GM18909 (cell line): ENCODE results near the gene SEPTIN11.
A peak's percentile ranks its signal among the peaks of the same experiment; 100 is the strongest.

Experiments
- ATAC-seq: cut with Tn5 transposase; IDR thresholded peaks from one replicate; pipeline ENCODE4 v1.9.1; 2021; ENCODE audit warnings: mild to moderate bottlenecking; ENCODE audit not compliant: unreplicated experiment, poor library complexity

SEPTIN11 gene

GRCh38 chr4:76949276-76950051, at the start of gene SEPTIN11:
TSS of gene SEPTIN11 (plus strand) at chr4:76949752. CDS start at chr4:76949904, 152 bp downstream.
- ATAC-seq, result peak; percentile 72

DNA sequence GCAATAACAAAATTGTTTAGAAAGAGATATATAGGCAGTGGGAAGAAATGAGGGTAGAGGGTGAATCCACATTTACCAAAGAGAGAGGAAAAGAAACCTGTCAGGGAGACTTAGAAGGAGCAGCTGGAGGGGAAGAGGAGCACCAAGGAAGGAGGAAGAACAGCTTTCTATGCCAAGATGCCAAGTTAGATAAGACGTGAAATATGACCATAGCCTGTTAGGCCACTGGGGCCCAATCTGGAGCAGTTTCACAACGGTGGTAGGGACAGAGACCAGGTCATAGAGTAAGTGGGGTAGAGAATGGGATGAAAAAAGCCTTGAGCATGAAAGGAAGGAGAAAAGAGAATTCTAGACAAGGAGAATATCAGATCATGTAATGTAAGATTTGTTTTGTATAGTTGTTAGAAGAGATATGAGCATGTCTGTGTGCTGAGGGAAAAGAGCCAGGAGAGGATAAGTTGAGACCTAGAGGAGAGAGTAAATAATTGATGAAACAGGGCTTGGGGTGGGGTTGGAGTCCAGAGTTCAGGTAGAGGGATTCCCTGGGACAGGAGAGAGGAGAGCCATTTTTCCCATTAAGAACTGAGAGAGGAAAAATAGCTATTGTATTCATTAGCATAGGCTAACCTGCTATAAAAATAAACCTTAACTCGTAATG, 47.2 kb upstream of the SEPTIN11 start:
- ATAC-seq, result no peak

- no peak for ATAC-seq
Observed at GRCh38 chr4:76904646-76905190, 44.8 kb upstream of the SEPTIN11 start.

DNA sequence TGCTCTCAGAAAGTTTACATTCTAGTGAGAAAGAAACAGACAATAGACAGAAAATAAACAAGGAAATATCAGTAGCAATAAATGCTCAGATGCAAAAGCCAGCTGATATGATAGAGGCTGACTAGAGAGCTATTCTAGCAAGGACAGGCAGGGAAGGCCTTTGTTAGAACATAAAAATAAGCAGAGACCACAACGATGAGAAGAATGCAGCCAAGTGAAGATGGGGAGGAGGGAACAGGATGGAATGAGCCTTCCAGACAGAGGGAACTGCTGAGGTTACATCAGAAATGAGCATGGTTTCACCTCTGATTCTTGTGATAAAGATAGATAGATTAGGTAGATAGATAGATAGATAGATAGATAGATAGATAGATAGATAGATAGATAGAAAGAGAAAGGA, 44.0 kb upstream of the SEPTIN11 start:
- no peak for ATAC-seq

DNA sequence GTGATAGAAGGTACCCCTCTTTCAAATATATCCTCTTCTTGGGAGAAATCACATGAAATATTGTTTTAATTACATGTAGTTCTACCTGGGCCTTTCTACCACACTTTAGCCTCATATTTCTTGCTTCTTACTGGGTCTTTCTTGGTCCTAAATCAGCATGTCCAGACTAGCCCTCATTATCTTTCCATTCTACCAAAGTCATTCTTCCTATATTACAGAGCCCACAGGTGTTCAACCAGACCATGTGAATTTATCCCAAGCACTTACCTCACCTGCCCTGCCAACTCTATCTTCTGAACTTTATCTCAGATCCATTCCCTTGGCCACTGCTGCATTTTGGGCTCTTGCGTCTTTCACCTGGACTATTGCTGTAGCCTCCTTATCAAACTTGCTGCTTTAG, 39.8 kb upstream of the SEPTIN11 start:
- ATAC-seq, result no peak

GRCh38 chr4:76920715-76921114, 28.8 kb upstream of the SEPTIN11 start:
- no peak for ATAC-seq

DNA sequence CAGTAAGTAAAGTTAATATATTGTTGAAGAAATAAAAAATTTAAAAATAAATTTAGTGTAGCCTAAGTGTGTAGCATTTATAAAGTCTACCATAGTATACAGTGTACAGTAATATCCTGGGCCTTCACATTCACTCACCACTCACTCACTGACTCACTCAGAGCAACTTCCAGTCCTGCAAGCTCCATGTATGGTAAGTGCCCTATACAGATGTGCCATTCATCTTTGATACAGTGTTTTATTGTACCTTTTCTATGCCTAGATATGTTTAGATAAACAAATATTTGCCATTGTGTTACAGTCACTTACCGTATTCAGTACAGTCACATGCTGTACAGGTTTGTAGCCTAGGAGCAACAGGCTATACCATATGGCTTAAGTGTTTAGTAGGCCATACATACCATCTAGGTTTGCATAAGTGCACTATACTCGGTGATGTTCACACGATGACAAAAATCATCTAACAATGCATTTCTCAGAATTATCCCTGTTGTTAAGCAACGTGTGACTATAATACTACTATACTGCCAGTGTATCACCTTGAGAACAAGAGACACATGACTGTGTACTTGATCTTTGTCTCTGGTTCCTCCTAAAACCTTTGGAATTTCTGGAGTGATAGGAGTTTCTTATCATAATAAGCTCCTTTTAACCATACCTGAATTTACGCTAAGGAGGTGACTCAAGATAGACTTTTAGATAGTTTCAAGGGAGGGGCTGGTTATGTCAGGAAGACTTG, 25.8 kb upstream of the SEPTIN11 start:
- no peak for ATAC-seq

GRCh38 chr4:76926841-76927240, 22.7 kb upstream of the SEPTIN11 start:
- ATAC-seq, result no peak

- no peak for ATAC-seq
Observed at GRCh38 chr4:76930685-76931084, 18.9 kb upstream of the SEPTIN11 start.

- no peak for ATAC-seq
Observed at GRCh38 chr4:76931087-76931486, 18.5 kb upstream of the SEPTIN11 start.

DNA sequence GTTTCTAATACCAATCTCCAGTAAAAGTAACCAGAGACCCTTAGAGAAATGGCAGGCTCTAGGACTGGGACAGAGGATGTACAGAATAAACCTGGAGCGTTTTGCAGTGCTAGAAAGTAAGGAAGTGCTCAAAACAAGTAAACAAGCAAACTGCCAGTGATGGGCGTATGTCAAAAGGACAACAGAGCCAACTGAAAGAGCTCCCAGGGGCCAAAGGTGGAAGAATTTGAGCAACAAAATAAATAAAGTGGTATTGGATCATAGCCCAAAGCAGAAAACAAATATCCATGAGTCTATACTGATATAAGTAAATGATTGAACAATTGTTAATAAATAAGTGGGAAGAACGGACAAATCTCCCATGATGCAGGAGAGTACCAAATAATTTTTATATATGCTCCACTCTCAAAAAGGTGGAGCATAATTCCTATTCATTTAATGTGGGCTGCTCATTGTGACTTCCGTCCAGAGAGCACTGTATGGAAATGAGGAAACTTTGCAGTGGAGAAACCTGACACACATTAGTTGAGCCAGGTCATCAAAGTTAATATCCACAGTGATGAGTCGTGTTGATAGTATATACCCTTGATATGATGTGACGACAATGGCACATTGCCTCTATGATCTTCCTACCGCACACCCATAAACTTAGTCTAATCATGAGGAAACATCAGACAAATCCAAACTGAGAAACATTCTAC, 17.8 kb upstream of the SEPTIN11 start:
- ATAC-seq, result no peak

DNA sequence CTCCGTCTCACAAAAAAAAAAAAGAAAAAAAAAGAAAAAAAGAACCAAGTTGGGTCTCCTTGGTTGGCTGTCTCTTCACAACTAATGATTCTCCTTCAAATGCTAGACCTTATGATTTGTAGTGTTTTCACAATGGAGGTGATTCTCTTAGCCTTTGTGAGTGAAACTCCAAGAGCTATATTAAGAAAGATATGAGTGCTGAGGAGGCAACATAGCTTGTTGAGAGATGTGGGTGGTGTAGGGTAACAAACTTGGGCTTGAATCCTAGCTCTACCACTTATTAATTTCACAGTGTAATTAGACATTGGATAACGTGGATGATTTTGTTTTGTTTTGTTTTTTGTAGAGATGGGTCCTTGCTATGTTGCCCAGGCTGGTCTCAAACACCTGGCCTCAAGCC, 10.4 kb upstream of the SEPTIN11 start:
- no peak for ATAC-seq

- no peak for ATAC-seq
Observed at GRCh38 chr4:76943129-76943620, 6.4 kb upstream of the SEPTIN11 start.

DNA sequence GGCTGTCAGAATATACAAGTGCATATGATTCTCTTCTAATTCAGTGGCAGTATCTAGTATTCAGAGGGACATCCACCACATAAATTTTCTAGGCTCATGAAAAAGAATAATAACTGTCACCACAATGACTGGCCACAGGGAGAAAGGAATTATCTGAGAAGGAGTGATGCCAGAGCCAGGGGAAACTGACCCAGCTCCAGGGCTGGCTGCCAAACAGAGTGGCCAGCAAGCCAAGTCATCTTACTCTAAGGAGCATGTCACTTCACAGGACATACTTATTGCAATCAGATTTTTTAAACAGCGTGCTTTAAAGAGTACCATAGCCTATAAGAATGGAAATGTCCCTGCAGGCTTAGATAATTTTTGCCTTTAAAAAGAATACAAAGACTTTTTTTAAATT, 5.8 kb upstream of the SEPTIN11 start:
- ATAC-seq, result no peak

DNA sequence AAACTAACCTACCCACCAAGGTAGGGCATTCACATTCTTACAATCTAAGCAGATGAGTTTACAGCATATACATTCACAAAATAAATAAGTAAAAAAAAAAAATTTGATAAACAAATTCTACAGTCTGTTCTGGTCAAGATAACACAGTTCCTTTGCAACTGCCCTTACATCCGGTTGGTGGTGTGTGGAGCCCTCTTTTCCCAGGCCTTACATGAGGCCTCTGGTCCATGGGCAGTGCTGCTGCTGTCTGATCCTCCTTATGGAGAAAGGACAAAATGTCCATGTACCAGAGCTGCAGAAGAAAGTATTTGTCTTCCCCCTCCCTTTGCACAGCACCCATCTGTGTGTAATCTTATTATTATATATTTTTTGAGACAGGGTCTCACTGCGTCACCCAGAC, 2.2 kb upstream of the SEPTIN11 start:
- ATAC-seq, result no peak

DNA sequence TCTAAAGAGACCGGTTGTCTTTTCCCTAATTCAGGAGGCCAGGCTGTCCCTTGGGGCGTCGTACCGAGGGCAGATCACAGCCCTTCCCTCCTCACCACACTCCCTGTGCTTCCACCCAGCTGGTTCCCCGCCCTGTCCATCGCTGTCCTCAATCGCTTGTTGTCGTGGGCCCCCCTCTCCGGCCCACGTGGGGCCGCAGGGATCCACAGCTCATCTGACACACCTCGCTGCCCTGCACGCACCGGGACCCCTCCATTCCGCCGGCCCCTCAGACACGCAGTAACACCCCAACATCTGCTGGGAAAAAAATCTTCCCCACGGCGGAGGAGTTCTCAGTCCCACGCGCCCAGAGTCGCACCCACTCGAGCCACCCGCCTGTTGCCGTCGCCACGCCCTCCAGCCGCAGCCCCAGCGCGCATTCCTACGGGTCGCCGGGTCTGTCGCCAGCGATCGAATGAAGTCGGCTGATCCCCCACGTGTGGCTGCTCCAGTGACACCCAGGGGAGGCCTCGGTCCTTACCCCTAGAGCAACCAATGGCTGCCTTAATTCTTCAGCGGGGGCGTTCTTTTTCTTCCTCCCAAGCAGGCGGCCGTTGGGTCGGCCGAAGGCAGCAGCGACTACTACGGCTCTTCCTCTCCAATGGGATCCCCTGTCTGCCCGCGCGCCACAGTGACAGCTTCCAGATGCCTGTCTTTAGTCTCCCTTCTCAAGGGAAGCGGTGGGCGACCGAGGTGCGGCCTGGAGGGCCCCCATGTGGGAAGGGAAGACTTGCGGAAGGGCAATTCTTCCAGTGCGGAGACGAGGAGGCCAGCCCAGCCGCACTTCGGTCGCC, 893 bp upstream of the SEPTIN11 start:
- ATAC-seq, result peak; percentile 51

DNA sequence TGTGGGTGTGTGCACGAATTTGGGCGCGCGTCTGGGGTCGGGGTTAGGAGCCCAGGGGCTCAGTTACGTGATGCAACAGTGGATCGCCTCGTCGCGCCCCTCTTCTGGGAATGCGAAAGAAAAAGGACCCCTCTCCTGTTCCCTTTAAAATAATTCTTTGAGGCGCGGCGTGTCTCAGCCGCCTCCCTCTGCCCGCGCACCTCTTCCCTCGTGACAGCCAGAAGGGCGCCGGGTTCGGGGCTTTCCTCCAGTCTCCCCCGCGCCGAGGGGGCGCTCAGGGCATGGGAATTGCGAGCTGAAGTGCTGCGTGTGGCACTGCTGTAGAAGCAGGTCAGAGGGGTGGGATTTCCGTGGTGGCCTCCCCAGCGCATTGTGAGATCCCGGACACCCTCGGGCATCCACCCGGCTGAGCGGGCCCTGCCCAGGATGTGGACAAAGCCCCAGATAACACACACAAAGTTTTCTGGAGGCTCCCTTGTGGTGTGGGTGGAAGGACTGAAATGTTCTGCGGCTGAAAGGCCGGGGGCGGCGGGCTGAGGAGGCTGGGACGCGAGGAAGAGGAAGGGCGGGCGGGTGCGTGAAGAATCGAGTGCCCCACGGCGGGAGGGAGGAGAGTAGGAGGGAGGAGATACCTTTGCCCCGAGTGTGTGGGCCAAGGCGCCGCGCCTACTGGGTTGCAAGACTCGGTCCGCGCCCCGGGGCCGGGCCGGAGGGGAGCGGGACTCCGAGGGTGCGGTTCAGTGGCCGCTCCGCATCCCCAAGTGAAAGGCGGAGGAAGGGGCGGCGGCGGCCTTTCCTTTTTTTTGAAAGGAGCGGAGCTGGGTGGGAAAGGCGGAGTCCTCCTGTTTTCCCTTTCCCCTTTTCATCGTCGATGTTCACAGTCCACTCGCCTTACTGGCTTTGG, 752 bp downstream of the SEPTIN11 start:
- ATAC-seq, result peak; percentile 28

DNA sequence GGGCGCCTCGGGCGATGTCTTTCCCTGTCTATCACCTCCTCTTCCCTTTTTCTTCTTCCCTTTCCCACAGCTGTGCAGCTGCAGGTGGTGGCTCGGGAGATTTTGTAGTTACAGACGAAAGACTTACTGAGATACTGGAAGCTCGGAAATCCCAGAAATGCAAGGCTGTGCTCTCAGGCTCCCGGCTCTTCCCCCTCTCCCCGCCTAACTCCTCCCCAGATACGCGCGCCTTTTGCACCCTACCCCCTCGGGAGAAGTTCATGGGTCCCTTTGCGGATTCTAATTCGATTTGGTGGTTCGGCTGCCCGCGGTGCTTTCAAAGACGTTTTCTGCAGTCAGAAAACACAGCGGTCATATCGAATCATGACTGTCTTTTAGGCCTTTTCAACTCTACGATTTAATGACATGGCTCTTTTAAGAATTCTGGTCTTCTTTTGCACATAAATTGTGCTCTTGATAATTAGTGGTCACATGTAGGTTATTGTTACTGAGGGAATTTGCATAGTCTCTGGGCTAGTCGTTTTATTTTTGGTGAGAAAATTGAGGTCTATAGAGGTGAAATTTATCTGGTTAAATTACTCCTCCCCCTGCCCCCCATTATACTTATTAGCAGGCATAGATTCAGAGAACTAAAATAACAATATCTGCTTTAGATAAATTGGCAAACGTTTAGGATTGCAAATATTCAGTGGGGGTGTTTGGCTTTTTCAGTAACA, 1.6 kb downstream of the SEPTIN11 start:
- ATAC-seq, result no peak
